ENCODE results near the gene TTC13.

The TTC13 gene

GRCh38 chr1:230869500-230869899 is 109.2 kb downstream of the TTC13 start:
- DNase-seq (ENCODE audit: low spot score), result no peak

- peak; percentile 65 for DNase-seq (ENCODE audit: low spot score)
Observed at GRCh38 chr1:230868736-230869385, 109.8 kb downstream of the TTC13 start.

GRCh38 chr1:230867903-230868735 is 110.5 kb downstream of the TTC13 start, which contains the start of gene C1orf198:
C1orf198 (minus strand) TSS chr1:230868521; CDS start chr1:230868512, 9 bp downstream.
- peak; percentile 35 for DNase-seq (ENCODE audit: low spot score)

GRCh38 chr1:230867101-230867902 is 111.4 kb downstream of the TTC13 start:
- no peak for DNase-seq (ENCODE audit: low spot score)

- DNase-seq (ENCODE audit: low spot score), result no peak
Observed at GRCh38 chr1:230866171-230867070, 112.2 kb downstream of the TTC13 start.

GRCh38 chr1:230865062-230865817 is 113.4 kb downstream of the TTC13 start:
- DNase-seq (ENCODE audit: low spot score), result no peak

GRCh38 chr1:230864441-230864840 is 114.2 kb downstream of the TTC13 start:
- DNase-seq (ENCODE audit: low spot score), result no peak

- DNase-seq (ENCODE audit: low spot score), result no peak
Observed at GRCh38 chr1:230863449-230863848, 115.2 kb downstream of the TTC13 start.

- no peak for DNase-seq (ENCODE audit: low spot score)
Observed at GRCh38 chr1:230861970-230862595, 116.6 kb downstream of the TTC13 start.

- no peak for DNase-seq (ENCODE audit: low spot score)
Observed at GRCh38 chr1:230861489-230861888, 117.2 kb downstream of the TTC13 start.

GRCh38 chr1:230860617-230861384 is 117.9 kb downstream of the TTC13 start:
- DNase-seq (ENCODE audit: low spot score), result no peak

- DNase-seq (ENCODE audit: low spot score), result no peak
Observed at GRCh38 chr1:230858918-230859729, 119.5 kb downstream of the TTC13 start.

GRCh38 chr1:230858236-230858820 is 120.3 kb downstream of the TTC13 start:
- DNase-seq (ENCODE audit: low spot score), result no peak

GRCh38 chr1:230857822-230858221 is 120.8 kb downstream of the TTC13 start:
- no peak for DNase-seq (ENCODE audit: low spot score)

- DNase-seq (ENCODE audit: low spot score), result no peak
Observed at GRCh38 chr1:230857077-230857476, 121.6 kb downstream of the TTC13 start.
